Fibroblast of skin of scalp (primary cell): ENCODE results near the gene B4GALT1.
"Not testable (repeated sequence)": the region's sequence is repeated elsewhere in the genome, so short reads cannot be mapped to it uniquely, and the experiment has no call there.

ENCODE experiments used
- DNase-seq: peaks from one replicate; pipeline ENCODE4 v3.0.0-alpha.2; 2013

Gene B4GALT1

GRCh38 chr9:33184963-33185362 is 17.8 kb upstream of the B4GALT1 start:
- DNase-seq, result peak; percentile 44

- DNase-seq, result no peak
Observed at GRCh38 chr9:33182519-33182918, 15.4 kb upstream of the B4GALT1 start.

GRCh38 chr9:33180526-33181184 is 13.5 kb upstream of the B4GALT1 start:
- DNase-seq, result peak; percentile 87

GRCh38 chr9:33178972-33179697 is 12.0 kb upstream of the B4GALT1 start:
- no peak for DNase-seq

GRCh38 chr9:33177639-33178038 is 10.5 kb upstream of the B4GALT1 start:
- DNase-seq, result no peak

GRCh38 chr9:33177086-33177485 is 9.9 kb upstream of the B4GALT1 start:
- no peak for DNase-seq

- no peak for DNase-seq
Observed at GRCh38 chr9:33175649-33176325, 8.7 kb upstream of the B4GALT1 start.

- no peak for DNase-seq
Observed at GRCh38 chr9:33172256-33173238, 5.4 kb upstream of the B4GALT1 start.

- no peak for DNase-seq
Observed at GRCh38 chr9:33170464-33171415, 3.6 kb upstream of the B4GALT1 start.

GRCh38 chr9:33168941-33169544 is 1.9 kb upstream of the B4GALT1 start:
- DNase-seq, result no peak

GRCh38 chr9:33167972-33168461 is 881 bp upstream of the B4GALT1 start:
- no peak for DNase-seq

GRCh38 chr9:33166231-33167083 is 679 bp downstream of the B4GALT1 start:
- DNase-seq, result no peak

GRCh38 chr9:33165263-33166151 is 1.6 kb downstream of the B4GALT1 start:
- peak; percentile 78 for DNase-seq

- not testable (repeated sequence) for DNase-seq
Observed at GRCh38 chr9:33164921-33165262, 2.2 kb downstream of the B4GALT1 start.

GRCh38 chr9:33164138-33164809 is 2.9 kb downstream of the B4GALT1 start:
- DNase-seq, result no peak

- DNase-seq, result no peak
Observed at GRCh38 chr9:33163433-33164137, 3.6 kb downstream of the B4GALT1 start.

- DNase-seq, result peak; percentile 79
Observed at GRCh38 chr9:33162721-33163311, 4.3 kb downstream of the B4GALT1 start.
